Measurements from ENCODE around the gene GID4. TPM values are rescaled to one million over a fixed set of nuclear protein-coding genes. Genes with fewer than 3 reads are reported as not detected.

Gene GID4
- total and polyA plus RNA-seq, 2 of the 13 experiments (the other 11 are each of a cell fraction or from before 2014, with no cell fraction given): 4.3 to 6.1 TPM

- Histone ChIP-seq H3K4me1 (ENCODE audit: insufficient read depth, low read length) (no peaks in the 10 kb centered on the region), H2AFZ (ENCODE audit: low read length) (no peak overlapping the region), H3K27me3 (ENCODE audit: control insufficient read depth in 1 of 2, insufficient read depth in 2 of 2, low read length in 2 of 2) (no peaks in the 10 kb centered on the region), H4K20me1 (ENCODE audit: insufficient read depth, low read length) (no peaks in the 10 kb centered on the region), H3K4me2 (ENCODE audit: low read depth, low read length) (no peak overlapping the region), H3K9ac (ENCODE audit: insufficient read depth, low read depth, low read length) (no peak overlapping the region), H3K36me3 (replicated peaks in 1 of 2; ENCODE audit: control insufficient read depth in 1 of 2, insufficient read depth in 2 of 2, low read length in 2 of 2) (peaks cover 14 to 26% of the 10 kb centered on the region in 2 experiments; a peak in 4 of 5 replicates), H3K4me3 (replicated peaks in 1 of 3; ENCODE audit: insufficient read depth in 1 of 3, low read depth in 2 of 3, low read length in 3 of 3) (no peak overlapping the region), H3K9me3 (ENCODE audit: low read length) (no peaks in the 10 kb centered on the region), H3K27ac (ENCODE audit: extremely low read length, insufficient read depth, low read length) (no peak overlapping the region), H3K79me2 (ENCODE audit: insufficient read depth, low read length) (no peaks in the 10 kb centered on the region)
- 91% methylated on average over 11 of the region's 11 CpGs for WGBS (ENCODE audit: low lambda C conversion rate)
- TF ChIP-seq ZNF503 (CRISPR knock-in tag; IDR thresholded peaks at IDR 0.05) (no peak), SP2 (CRISPR knock-in tag; IDR thresholded peaks at IDR 0.05) (no peak), IKZF4 (CRISPR knock-in tag; IDR thresholded peaks at IDR 0.05; ENCODE audit: borderline replicate concordance, low read depth, not compliant biosample characterization) (no peak)
- intact Hi-C loops (cut with micrococcal nuclease; ENCODE audit: unreplicated experiment) (no loop called here), in situ Hi-C loops (cut with HindIII; ENCODE audit: extremely low pct_ligation_motif_present, low pct_unique_long_range_greater_than_20kb) (loop anchor here (5.0 kb wide), 1 partner anchor 34 kb away; no protein-coding TSS in a partner anchor)
- ChIA-PET POLR2A (no interaction called here), CTCF (ENCODE audit: low intra/inter-chr PET ratio, low total read pairs) (no interaction called here)
- FAIRE-seq (no peak), DNase-seq (ENCODE audit: low spot score) (no peak), ATAC-seq (no peak)
- BruUV-seq (replicated peaks): no TSS peak
Observed at GRCh38 chr17:18025945-18026776, 13.0 kb upstream of the GID4 start.

GRCh38 chr17:18027280-18027679, 11.9 kb upstream of the GID4 start:
- intact Hi-C loops (cut with micrococcal nuclease; ENCODE audit: unreplicated experiment) (no loop called here), in situ Hi-C loops (cut with HindIII; ENCODE audit: extremely low pct_ligation_motif_present, low pct_unique_long_range_greater_than_20kb) (loop anchor here (5.0 kb wide), 1 partner anchor 35 kb away; no protein-coding TSS in a partner anchor)
- no peaks in the 10 kb centered on the region for H3K9me3 ChIP-seq (ENCODE audit: low read length)
- no peak for TF ChIP-seq GATA4 (IDR thresholded peaks at IDR 0.05; ENCODE audit: borderline replicate concordance, low read depth)
- TF ChIP-seq MYNN (CRISPR knock-in tag; IDR thresholded peaks at IDR 0.05; ENCODE audit: low read depth): no peak
- no peak for TF ChIP-seq NAIF1 (CRISPR knock-in tag; IDR thresholded peaks at IDR 0.05; ENCODE audit: borderline replicate concordance)
- no peak for TF ChIP-seq ZNF12 (CRISPR knock-in tag; IDR thresholded peaks at IDR 0.05)
- no peak for TF ChIP-seq ZNF577 (CRISPR knock-in tag; IDR thresholded peaks at IDR 0.05; ENCODE audit: borderline replicate concordance, low read depth)
- TF ChIP-seq FOXO4 (CRISPR knock-in tag; conservative IDR thresholded peaks at IDR 0.05): no peak
- no peak overlapping the region for H3K27ac ChIP-seq (ENCODE audit: extremely low read length, insufficient read depth, low read length)
- H3K79me2 ChIP-seq (ENCODE audit: insufficient read depth, low read length): no peaks in the 10 kb centered on the region
- no peak for ATAC-seq
- ChIA-PET CTCF (ENCODE audit: low intra/inter-chr PET ratio, low total read pairs) (no interaction called here), POLR2A (no interaction called here)
- no peak overlapping the region for H2AFZ ChIP-seq (ENCODE audit: low read length)
- H3K9ac ChIP-seq (ENCODE audit: insufficient read depth, low read depth, low read length): no peak overlapping the region
- H3K27me3 ChIP-seq (ENCODE audit: control insufficient read depth in 1 of 2, insufficient read depth in 2 of 2, low read length in 2 of 2): no peaks in the 10 kb centered on the region
- DNase-seq (ENCODE audit: low spot score): no peak
- no peaks in the 10 kb centered on the region for H4K20me1 ChIP-seq (ENCODE audit: insufficient read depth, low read length)
- no peak overlapping the region for H3K4me3 ChIP-seq (replicated peaks in 1 of 3; ENCODE audit: insufficient read depth in 1 of 3, low read depth in 2 of 3, low read length in 3 of 3)
- H3K36me3 ChIP-seq (replicated peaks in 1 of 2; ENCODE audit: control insufficient read depth in 1 of 2, insufficient read depth in 2 of 2, low read length in 2 of 2): peaks cover 14 to 26% of the 10 kb centered on the region in 2 experiments; a peak in 3 of 5 replicates
- H3K4me2 ChIP-seq (ENCODE audit: low read depth, low read length): no peak overlapping the region
- FAIRE-seq: no peak
- no TSS peak for BruUV-seq (replicated peaks)
- no peaks in the 10 kb centered on the region for H3K4me1 ChIP-seq (ENCODE audit: insufficient read depth, low read length)
- 94% methylated on average over 6 of the region's 6 CpGs for WGBS (ENCODE audit: low lambda C conversion rate)

Data from HepG2 (cell line).